Left lung (tissue), 10 donors: ENCODE data around the gene NAXD. TPM values are rescaled to one million over a fixed set of nuclear protein-coding genes. Genes with fewer than 3 reads are reported as not detected.

Experiments used
- ATAC-seq: fragments of 200-7000 bp; cut with Tn5 transposase; one replicate; pipeline ENCODE4 v1.9.1; 2020; ENCODE audit warnings: moderate library complexity
- DNase-seq, 4 donors: peaks; one replicate each; pipeline ENCODE4 v3.0.0-alpha.2; 2013 to 2020
- H3K27ac ChIP-seq, 2 donors: fragments of 200-600 bp; sonication (generic) in 1 of 2; one replicate each; pipeline versions ENCODE4 v1.5.0 to v1.8.0; 2020 to 2021
- H3K27me3 ChIP-seq, 2 donors: fragments of 200-600 bp; sonication (generic) in 1 of 2; one replicate each; pipeline versions ENCODE4 v1.5.0 to v1.8.0; 2020 to 2021
- H3K36me3 ChIP-seq, 2 donors: fragments of 200-600 bp; sonication (generic) in 1 of 2; one replicate each; pipeline versions ENCODE4 v1.5.0 to v1.8.0; 2020 to 2021
- H3K4me1 ChIP-seq, 2 donors: fragments of 200-600 bp; one replicate each; pipeline ENCODE4 v1.8.0; 2021
- H3K4me3 ChIP-seq, 2 donors: fragments of 200-600 bp; sonication (generic) in 1 of 2; one replicate each; pipeline versions ENCODE4 v1.5.0 to v1.8.0; 2020 to 2021; ENCODE audit warnings: mild to moderate bottlenecking in 1 of 2
- H3K9me3 ChIP-seq, 2 donors: fragments of 200-600 bp; sonication (generic) in 1 of 2; one replicate each; pipeline versions ENCODE4 v1.5.0 to v1.8.0; 2020 to 2021
- CTCF ChIP-seq, 2 donors: fragments of 200-600 bp; sonication (generic) in 1 of 2; IDR thresholded peaks; one replicate each; pipeline versions ENCODE4 v1.5.0 to v1.8.0; 2021; ENCODE audit warnings: antibody characterized with exemption in 2 of 2
- intact Hi-C, 2 donors: fragments of 100-400 bp; cut with DNase I; formaldehyde crosslinking; loops; one replicate each; pipeline versions ENCODE4 v1.11.2 to v1.14.2; 2022
- polyA plus RNA-seq, 6 donors: library from polyadenylated mRNA; unstranded; fragments of 120-200 nt; gene quantifications; one replicate each; pipeline ENCODE4 v1.2.1, GENCODE V29; 2013; ENCODE audit not compliant: insufficient read length in 6 of 6
- total RNA-seq, 2 donors: library from RNA; stranded (reverse); fragmentation: NEBNext Ultra II Directional; extraction: Animal tissue kit (Norgen Biotek cat#: 25700); gene quantifications; one replicate each; pipeline ENCODE4 v1.2.1, GENCODE V29; 2021
- donor health status: DM: no; HTN: yes; CAD: no.
- donor health status: DM: no; HTN: no; CAD: no.

The NAXD gene
- total and polyA plus RNA-seq, 8 donors: 25.3 to 41.1 (median 37.7) TPM

- peaks cover 0 to 88% of the 10 kb centered on the region in 2 donors for H3K36me3 ChIP-seq
- no peaks in the 10 kb centered on the region for H3K9me3 ChIP-seq
- H3K27ac ChIP-seq: no peak overlapping the region
- H3K4me1 ChIP-seq: no peaks in the 10 kb centered on the region
- intact Hi-C loops: loop anchor here in 1 of 2 donors (10.0 kb wide), 1 partner anchor 131 kb away; no protein-coding TSS in a partner anchor
- H3K4me3 ChIP-seq: no peak overlapping the region
- ATAC-seq (no peak), DNase-seq (no peak)
- TF ChIP-seq CTCF (IDR thresholded peaks at IDR 0.05): no peak
- no peaks in the 10 kb centered on the region for H3K27me3 ChIP-seq
Measured at GRCh38 chr13:110683921-110684320, 68.6 kb downstream of the NAXD start.

- Histone ChIP-seq H3K27ac (no peak overlapping the region), H3K9me3 (no peaks in the 10 kb centered on the region), H3K36me3 (peaks cover 0 to 85% of the 10 kb centered on the region in 2 donors), H3K4me3 (no peak overlapping the region), H3K4me1 (no peaks in the 10 kb centered on the region), H3K27me3 (no peaks in the 10 kb centered on the region)
- no peak for DNase-seq
- no peak for TF ChIP-seq CTCF (IDR thresholded peaks at IDR 0.05)
- intact Hi-C loops: loop anchor here in 1 of 2 donors (10.0 kb wide), 1 partner anchor 130 kb away; no protein-coding TSS in a partner anchor
- no peak for ATAC-seq
Measured at GRCh38 chr13:110684388-110685056, 69.2 kb downstream of the NAXD start.

- DNase-seq: no peak
- H3K4me1 ChIP-seq: no peaks in the 10 kb centered on the region
- no peak for ATAC-seq
- H3K36me3 ChIP-seq: peaks cover 0 to 82% of the 10 kb centered on the region in 2 donors
- H3K4me3 ChIP-seq: no peak overlapping the region
- no peaks in the 10 kb centered on the region for H3K9me3 ChIP-seq
- intact Hi-C loops: loop anchor here in 1 of 2 donors (10.0 kb wide), 1 partner anchor 129 kb away; no protein-coding TSS in a partner anchor
- no peak overlapping the region for H3K27ac ChIP-seq
- no peak for TF ChIP-seq CTCF (IDR thresholded peaks at IDR 0.05)
- no peaks in the 10 kb centered on the region for H3K27me3 ChIP-seq
Measured at GRCh38 chr13:110685305-110686020, 70.1 kb downstream of the NAXD start.

- intact Hi-C loops: loop anchor here in 1 of 2 donors (10.0 kb wide), 1 partner anchor 127 kb away; no protein-coding TSS in a partner anchor
- DNase-seq: no peak
- Histone ChIP-seq H3K4me3 (no peak overlapping the region), H3K4me1 (no peaks in the 10 kb centered on the region), H3K9me3 (no peaks in the 10 kb centered on the region), H3K27ac (no peak overlapping the region), H3K27me3 (no peaks in the 10 kb centered on the region), H3K36me3 (peaks cover 0 to 75% of the 10 kb centered on the region in 2 donors)
- no peak for ATAC-seq
- no peak for TF ChIP-seq CTCF (IDR thresholded peaks at IDR 0.05)
Measured at GRCh38 chr13:110687736-110688135, 72.4 kb downstream of the NAXD start.

GRCh38 chr13:110689041-110689440 is 73.7 kb downstream of the NAXD start:
- DNase-seq (no peak), ATAC-seq (no peak)
- peaks cover 0 to 76% of the 10 kb centered on the region in 2 donors for H3K36me3 ChIP-seq
- intact Hi-C loops: loop anchor here in 1 of 2 donors (10.0 kb wide), 1 partner anchor 126 kb away; no protein-coding TSS in a partner anchor
- no peaks in the 10 kb centered on the region for H3K27me3 ChIP-seq
- no peaks in the 10 kb centered on the region for H3K4me1 ChIP-seq
- H3K9me3 ChIP-seq: no peaks in the 10 kb centered on the region
- no peak overlapping the region for H3K27ac ChIP-seq
- H3K4me3 ChIP-seq: no peak overlapping the region
- TF ChIP-seq CTCF (IDR thresholded peaks at IDR 0.05): no peak
